Measurements from ENCODE around the gene JAML. TPM values are rescaled to one million over a fixed set of nuclear protein-coding genes. Genes with fewer than 3 reads are reported as not detected.

The JAML gene
- total and polyA plus RNA-seq, 9 of the 15 experiments (the other 6 are each of a cell fraction or from before 2014, with no cell fraction given), result 0.05 to 0.32 (median 0.22) TPM; not detected in 4

GRCh38 chr11:118251858-118252652, 27.2 kb upstream of the JAML start, which contains the start of gene MPZL3 (continued):
- TF ChIP-seq L3MBTL2 (IDR thresholded peaks at IDR 0.05) (peak; percentile 54), ZNF140 (CRISPR knock-in tag; IDR thresholded peaks at IDR 0.05) (no peak), MEF2D (tag; conservative IDR thresholded peaks at IDR 0.05; ENCODE audit: low read depth) (0 out of 2 replicates have a peak, but pooled peaks have one; percentile 45), BMI1 (IDR thresholded peaks at IDR 0.05; ENCODE audit: low read length) (peak; percentile 27; the same call in 1 of the 2 replicates), YY1 (IDR thresholded peaks at IDR 0.05; ENCODE audit: borderline replicate concordance in 1 of 3, control insufficient read depth in 1 of 3, extremely low read depth in 1 of 3, insufficient read depth in 3 of 3, insufficient read length in 1 of 3, insufficient replicate concordance in 2 of 3, low read depth in 1 of 3, low read length in 2 of 3) (peak; percentile 43 to 81 (median 77)), NR4A1 (CRISPR knock-in tag; IDR thresholded peaks at IDR 0.05) (no peak), NR4A1 (tag; IDR thresholded peaks at IDR 0.05) (peak; percentile 76), RBM25 (IDR thresholded peaks at IDR 0.05; ENCODE audit: low read depth, low read length, severe bottlenecking) (no peak), ZFP1 (CRISPR knock-in tag; IDR thresholded peaks at IDR 0.05) (no peak), PTRF (tag; IDR thresholded peaks at IDR 0.05) (0 out of 2 replicates have a peak, but pooled peaks have one; percentile 28), JUND (IDR thresholded peaks at IDR 0.05; ENCODE audit: borderline replicate concordance, low read depth, low read length) (peak; percentile 63), JUND (tag; IDR thresholded peaks at IDR 0.05; ENCODE audit: borderline replicate concordance, low read depth, low read length) (peak; percentile 85; the same call in 2 of the 3 replicates), ZNF197 (CRISPR knock-in tag; IDR thresholded peaks at IDR 0.05; ENCODE audit: low read depth) (0 out of 2 replicates have a peak, but pooled peaks have one; percentile 50)
- TF ChIP-seq, protein P1, sequence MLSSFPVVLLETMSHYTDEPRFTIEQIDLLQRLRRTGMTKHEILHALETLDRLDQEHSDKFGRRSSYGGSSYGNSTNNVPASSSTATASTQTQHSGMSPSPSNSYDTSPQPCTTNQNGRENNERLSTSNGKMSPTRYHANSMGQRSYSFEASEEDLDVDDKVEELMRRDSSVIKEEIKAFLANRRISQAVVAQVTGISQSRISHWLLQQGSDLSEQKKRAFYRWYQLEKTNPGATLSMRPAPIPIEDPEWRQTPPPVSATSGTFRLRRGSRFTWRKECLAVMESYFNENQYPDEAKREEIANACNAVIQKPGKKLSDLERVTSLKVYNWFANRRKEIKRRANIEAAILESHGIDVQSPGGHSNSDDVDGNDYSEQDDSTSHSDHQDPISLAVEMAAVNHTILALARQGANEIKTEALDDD (IDR thresholded peaks at IDR 0.05), result no peak
- TF ChIP-seq, protein P2, sequence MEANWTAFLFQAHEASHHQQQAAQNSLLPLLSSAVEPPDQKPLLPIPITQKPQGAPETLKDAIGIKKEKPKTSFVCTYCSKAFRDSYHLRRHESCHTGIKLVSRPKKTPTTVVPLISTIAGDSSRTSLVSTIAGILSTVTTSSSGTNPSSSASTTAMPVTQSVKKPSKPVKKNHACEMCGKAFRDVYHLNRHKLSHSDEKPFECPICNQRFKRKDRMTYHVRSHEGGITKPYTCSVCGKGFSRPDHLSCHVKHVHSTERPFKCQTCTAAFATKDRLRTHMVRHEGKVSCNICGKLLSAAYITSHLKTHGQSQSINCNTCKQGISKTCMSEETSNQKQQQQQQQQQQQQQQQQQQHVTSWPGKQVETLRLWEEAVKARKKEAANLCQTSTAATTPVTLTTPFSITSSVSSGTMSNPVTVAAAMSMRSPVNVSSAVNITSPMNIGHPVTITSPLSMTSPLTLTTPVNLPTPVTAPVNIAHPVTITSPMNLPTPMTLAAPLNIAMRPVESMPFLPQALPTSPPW (CRISPR knock-in tag; IDR thresholded peaks at IDR 0.05), result peak; percentile 92
- TF ChIP-seq, protein P3, sequence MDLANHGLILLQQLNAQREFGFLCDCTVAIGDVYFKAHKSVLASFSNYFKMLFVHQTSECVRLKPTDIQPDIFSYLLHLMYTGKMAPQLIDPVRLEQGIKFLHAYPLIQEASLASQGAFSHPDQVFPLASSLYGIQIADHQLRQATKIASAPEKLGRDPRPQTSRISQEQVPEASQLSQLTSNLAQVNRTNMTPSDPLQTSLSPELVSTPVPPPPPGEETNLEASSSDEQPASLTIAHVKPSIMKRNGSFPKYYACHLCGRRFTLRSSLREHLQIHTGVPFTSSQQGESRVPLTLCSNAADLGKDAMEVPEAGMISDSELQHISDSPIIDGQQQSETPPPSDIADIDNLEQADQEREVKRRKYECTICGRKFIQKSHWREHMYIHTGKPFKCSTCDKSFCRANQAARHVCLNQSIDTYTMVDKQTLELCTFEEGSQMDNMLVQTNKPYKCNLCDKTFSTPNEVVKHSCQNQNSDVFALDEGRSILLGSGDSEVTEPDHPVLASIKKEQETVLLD (IDR thresholded peaks at IDR 0.05), result no peak
